ENCODE measurements around the gene VPS9D1. TPM values are rescaled to one million over a fixed set of nuclear protein-coding genes. Genes with fewer than 3 reads are reported as not detected.
"Not testable (repeated sequence)": the region's sequence is repeated elsewhere in the genome, so short reads cannot be mapped to it uniquely, and the experiment has no call there.

VPS9D1 gene
- total RNA-seq, 1 donor from 2014 or later = 17.9 TPM

DNA sequence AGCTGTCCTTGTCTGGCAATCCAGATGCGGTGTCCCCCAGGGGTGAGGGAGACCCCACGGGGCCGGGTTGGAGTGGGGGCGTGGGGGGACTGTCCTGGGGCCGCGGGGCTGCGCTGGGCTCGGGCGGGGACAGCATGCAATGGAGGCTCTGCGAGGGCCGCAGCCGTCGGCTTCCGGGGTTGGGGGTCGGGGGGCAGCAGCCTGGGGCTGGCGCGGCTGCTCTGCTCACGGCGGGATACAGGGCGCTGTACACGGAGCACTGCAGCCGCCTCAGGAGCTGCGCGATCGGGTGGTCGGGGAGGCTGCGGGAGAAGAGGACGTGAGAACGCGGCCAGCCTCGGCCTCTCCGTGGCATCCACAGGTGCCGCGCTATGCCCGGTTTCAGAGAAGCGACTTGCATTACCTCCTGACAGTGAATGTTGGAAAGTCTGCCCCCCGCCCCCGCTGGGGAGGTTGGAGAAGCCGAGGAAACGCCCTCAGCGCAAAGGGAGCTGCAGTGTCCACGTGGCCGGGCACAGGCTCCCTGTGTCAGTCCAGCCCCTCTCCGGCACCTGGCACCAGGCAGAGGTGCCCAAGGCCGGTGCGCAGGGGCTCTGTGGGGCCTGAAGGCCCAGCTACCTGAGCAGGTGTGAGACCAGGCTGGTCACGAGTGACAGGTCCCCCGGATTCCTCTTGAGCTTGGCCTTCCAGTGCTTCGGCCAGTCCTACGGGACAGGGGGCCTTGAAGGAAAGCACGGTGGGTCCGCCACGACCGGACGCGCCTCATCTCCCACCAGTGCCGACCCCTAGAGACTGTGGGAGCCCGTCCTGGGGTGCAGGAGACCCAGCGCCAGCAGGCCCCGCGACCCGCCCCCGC is 9.8 kb downstream of the VPS9D1 start:
- DNase-seq (ENCODE audit: low spot score) = no peak

GRCh38 chr16:89709716-89710432 is 10.8 kb downstream of the VPS9D1 start:
- no peak for DNase-seq (ENCODE audit: low spot score)

DNA sequence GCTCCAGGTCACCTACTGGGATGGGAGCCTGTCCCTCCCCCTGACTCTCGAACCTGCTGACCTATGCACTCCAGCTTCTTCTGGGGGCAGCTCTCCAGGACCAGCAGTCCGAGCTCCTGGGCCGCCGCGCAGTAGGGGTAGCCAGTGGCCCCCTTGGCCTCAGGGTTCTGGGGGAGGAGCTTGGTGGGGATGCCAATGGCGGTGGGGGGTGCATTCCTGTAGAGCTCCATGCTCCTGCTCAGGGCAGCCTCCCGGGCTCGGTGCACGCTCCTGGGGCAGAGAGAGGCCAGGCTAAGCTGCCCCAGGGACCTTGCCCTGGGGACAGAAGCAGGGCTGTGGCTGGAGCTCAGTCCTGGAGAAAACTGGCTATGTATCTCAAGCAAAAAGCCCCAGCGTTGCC is 11.5 kb downstream of the VPS9D1 start:
- no peak for DNase-seq (ENCODE audit: low spot score)

- no peak for DNase-seq (ENCODE audit: low spot score)
Observed at GRCh38 chr16:89708481-89708931, 12.2 kb downstream of the VPS9D1 start.

GRCh38 chr16:89707695-89708094 is 13.0 kb downstream of the VPS9D1 start:
- no peak for DNase-seq (ENCODE audit: low spot score)

- DNase-seq (ENCODE audit: low spot score) = no peak
Observed at GRCh38 chr16:89706518-89707260, 14.0 kb downstream of the VPS9D1 start.

GRCh38 chr16:89705006-89705405 is 15.7 kb downstream of the VPS9D1 start:
- DNase-seq (ENCODE audit: low spot score) = no peak

GRCh38 chr16:89704281-89704680 is 16.4 kb downstream of the VPS9D1 start:
- DNase-seq (ENCODE audit: low spot score) = no peak

DNA sequence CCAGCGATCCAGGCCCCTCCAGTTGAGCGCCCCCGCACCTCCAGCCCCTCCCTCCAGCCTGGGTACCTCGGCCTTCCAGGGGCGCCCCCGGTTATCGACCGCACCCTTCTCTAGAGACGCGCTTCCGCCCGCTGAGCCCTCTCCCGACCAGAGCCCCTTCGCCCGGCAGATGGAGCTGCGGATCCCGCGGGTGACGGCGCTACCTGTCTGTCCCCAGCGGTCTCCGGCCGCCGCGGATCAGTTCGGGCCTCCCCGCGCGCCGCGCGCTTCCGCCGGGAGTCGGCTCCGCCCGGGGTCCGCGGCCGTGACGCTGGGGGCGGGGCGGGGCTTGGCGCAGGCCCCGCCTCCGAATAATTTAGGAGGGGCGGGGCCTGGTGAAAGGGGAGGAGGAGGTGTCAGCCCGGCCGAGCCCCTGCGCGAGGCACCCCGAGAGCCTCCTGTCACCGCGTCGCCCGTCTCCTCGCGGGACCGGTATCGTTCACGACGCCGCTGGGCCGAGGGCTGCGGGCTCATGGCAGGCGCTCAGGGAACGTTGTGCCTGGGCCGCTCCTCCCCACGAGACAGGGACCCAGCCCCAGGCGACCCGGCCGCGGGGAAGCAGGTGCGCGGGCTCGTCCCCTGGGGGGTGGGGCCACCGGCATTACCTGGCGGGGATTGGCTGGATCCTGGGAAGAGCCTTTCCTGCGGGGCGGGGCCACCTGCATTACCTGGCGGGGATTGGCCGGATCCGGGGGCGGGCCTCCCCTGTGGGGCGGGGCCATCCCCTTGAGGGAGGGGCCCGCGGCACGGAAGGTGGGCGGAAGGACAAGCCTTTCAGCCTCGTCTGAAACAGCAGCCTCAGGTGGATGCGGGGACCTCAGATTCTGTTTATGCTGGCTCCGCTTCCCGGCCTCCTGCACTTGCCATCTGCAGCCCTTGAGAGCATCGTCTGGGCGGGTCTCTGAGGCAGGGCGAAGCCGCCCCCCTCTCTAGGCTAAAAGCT is 19.0 kb downstream of the VPS9D1 start, which contains the start of gene SPATA2L:
Gene SPATA2L (minus strand): TSS at position 281 of the 982 bp plus-strand sequence. CDS start 473 bp downstream, outside the sequence.
- DNase-seq (ENCODE audit: low spot score) = peak; percentile 95

DNA sequence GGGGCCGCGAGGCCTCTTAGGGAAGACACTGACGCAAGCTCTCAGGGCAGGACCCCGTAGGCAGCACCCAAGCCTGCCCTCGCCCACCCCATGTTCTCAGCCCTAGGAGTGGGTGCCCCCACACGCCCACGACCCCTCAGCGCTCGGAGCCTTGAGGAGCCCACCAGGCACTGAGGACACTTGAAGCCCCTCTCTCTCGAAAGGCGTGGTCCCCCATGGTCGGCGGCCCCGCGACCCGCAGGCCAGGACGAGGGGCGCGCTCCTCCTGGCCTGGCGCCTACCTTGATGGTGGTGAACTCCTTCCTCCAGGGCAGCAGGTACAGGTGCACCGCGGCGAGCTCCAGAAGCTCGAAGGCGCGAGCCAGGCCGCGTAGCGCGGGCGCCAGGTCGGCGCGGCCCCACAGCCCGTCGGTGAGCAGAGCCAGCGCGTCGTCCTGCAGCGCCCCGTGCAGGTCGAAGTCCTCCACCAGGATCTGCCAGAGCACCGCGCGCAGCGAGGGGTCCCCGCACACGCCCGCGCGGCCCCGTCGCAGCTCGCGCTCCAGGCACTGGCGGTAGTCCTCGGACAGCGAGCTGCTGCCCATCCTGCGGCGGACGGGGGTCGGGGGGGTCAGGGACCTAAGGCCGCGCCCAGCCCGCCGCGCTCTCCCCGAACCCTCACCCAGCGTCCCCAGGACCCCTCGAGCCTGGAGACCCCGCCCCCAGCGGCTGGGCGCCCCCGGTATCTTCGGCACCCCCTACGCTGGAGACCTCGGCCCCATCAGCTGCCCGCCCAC is 19.9 kb downstream of the VPS9D1 start:
- DNase-seq (ENCODE audit: low spot score) = no peak

DNA sequence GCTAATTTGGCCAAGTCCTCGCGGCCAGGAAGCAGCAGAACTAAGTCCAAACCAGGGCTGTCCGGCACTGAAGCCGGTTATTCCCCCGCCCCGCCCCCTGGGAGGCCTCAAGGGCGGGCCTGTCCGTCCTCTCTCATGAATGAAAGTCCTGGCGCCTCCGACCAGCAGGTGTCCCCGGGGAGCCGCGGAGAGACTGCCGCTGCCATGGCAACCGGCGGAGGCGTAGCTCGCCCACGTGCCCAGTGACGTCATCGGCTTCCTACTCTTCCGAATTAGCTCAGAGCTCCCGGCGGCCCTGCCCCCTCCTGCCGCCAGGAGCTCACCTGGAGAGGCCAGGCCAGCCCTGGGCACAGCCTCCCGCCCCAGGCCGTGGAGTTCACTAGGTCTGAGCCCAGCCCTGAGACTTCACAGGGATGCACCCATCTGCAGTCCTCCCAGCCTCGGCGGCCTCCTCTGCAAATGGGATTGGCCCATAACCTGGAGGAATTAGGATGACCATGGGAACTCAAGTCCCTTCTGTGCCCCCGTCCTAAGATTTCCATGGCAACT is 20.5 kb downstream of the VPS9D1 start:
- DNase-seq (ENCODE audit: low spot score) = peak; percentile 100

DNA sequence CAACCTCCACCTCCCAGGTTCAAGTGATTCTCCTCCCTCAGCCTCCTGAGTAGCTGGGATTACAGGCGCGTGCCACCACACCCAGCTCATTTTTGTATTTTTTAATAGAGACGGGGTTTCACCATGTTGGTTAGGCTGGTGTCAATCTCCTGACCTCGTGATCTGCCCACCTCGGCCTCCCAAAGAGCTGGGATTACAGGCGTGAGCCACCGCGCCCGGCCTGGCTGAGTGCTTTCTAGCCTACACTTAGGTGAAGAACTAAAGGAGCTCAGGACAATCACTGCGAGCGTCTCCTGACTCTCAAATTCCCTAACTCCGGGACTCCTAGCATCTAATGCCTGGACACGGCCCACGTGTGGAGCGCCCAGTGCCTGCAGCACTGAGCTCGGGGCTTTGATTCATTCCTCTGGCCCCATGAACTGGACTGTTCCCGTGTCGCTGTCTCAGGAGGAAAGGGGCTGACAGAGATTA is 21.0 kb downstream of the VPS9D1 start:
- not testable (repeated sequence) for DNase-seq (ENCODE audit: low spot score)

DNA sequence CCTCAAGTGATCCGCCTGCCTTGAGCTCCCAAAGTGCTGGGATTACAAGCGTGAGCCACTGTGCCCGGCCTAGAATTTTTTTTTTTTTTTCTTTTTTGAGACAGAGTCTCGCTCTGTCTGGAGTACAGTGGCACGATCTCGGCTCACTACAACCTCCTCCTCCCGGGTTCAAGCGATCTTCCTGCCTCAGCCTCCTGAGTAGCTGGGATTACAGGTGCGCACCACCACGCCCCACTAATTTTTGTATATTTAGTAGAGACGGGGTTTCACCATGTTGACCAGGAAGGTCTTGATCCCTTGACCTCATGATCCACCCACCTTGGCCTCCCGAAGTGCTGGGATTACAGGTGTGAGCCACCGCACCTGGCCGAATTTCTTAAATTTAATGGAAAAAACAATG is 22.0 kb downstream of the VPS9D1 start:
- not testable (repeated sequence) for DNase-seq (ENCODE audit: low spot score)

GRCh38 chr16:89697616-89698331 is 22.9 kb downstream of the VPS9D1 start:
- DNase-seq (ENCODE audit: low spot score) = no peak

DNA sequence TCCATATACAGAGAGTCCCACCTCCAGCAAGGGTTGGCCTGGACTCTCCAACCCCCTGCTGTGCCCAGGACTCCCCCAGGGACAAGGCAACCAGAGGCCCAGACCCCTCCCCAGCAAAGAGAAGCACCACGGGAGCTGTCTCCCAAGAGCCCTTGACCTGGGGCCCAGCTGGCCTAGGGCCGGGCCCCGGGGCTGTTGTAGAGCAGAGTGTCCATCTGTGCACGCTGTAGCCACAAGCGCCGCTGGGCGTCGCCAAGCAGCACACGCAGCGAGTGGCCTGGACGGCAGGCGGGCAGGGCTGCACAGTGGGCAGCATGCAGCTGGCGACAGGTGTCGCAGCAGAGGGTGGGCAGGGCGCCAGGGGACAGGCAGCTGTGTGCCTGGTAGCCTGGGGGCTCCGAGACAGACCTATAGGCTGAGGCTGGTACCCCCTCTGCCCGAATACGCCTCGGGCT is 23.5 kb downstream of the VPS9D1 start:
- no peak for DNase-seq (ENCODE audit: low spot score)

GRCh38 chr16:89696670-89697128 is 24.0 kb downstream of the VPS9D1 start:
- DNase-seq (ENCODE audit: low spot score) = no peak

DNA sequence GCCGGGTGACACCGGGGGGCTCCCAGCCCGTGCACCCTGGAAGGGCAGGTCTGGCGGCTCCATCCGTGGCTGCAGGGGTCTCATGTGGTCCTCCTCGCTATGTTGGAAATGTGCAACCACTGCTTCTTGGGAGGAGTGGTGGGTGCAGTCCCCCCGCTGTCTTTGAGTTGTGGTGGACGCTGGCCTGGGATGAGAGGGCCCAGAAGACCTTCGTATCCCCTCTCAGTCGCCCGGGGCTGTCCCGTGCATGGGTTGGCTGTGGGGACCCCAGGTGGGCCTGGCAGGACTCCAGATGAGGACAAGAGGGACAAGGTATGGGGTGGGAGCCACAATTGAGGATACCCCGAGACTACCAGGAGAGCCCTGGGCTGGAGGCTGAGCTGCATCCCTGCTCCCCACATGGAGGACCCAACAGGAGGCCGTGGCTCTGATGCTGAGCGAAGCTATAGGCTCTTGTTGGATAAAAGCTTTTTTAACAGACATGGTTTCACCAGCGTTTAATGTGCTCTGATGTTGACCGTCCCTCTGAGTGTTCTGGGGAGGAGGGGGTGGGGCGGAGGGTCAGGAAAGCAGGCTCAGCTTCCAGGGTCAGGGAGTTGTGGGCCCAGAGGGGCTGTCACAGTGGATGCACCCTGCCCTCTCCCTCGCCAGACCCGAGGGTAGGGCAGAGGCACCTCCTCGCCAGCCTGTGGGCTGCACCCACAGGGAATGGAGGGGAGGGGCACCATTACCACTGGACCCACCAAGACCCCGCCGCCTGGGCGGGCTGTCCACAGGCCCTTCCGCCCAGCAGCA is 24.6 kb downstream of the VPS9D1 start:
- DNase-seq (ENCODE audit: low spot score) = no peak
